Measurements from ENCODE around the gene STOX1. TPM values are rescaled to one million over a fixed set of nuclear protein-coding genes. Genes with fewer than 3 reads are reported as not detected.
A peak's percentile ranks its signal among the peaks of the same experiment; 100 is the strongest.

Gene STOX1
- total and polyA plus RNA-seq, 2 of the 13 experiments (the other 11 are each of a cell fraction or from before 2014, with no cell fraction given): 2.5 to 6.0 TPM

DNA sequence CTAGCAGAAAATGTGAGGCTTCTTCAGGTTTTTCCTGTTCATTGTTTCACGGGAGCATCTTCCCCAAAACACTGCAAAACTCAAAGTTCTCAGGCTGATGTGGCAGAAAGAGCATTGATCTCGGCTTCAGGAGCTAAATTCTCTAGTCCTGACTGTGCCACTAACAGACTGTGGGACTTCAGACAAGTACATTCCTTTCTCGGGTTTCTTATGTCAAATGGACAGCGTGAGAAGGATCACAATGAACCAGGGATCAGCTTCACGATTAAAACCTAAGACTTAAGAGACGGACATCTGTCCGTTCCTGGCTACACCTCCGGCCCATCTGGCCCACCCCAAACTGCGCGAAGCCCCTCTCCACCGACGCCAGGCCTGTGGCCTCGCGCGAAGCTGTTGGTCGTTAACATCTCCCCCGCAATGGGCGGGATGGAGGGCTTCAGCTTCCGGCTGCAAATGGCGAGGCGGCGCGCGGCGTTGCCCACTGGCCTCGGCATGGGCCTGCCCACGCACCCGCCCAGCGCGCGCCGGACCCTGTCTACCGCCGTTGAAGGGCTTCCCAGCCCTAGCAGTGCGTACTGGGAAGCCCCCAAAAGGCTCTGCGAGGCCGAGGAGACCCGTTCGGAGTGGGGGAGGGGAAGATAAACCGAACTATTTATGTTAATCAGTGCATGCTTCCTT is 73.2 kb downstream of the STOX1 start (continued):
- TF ChIP-seq, protein P1, sequence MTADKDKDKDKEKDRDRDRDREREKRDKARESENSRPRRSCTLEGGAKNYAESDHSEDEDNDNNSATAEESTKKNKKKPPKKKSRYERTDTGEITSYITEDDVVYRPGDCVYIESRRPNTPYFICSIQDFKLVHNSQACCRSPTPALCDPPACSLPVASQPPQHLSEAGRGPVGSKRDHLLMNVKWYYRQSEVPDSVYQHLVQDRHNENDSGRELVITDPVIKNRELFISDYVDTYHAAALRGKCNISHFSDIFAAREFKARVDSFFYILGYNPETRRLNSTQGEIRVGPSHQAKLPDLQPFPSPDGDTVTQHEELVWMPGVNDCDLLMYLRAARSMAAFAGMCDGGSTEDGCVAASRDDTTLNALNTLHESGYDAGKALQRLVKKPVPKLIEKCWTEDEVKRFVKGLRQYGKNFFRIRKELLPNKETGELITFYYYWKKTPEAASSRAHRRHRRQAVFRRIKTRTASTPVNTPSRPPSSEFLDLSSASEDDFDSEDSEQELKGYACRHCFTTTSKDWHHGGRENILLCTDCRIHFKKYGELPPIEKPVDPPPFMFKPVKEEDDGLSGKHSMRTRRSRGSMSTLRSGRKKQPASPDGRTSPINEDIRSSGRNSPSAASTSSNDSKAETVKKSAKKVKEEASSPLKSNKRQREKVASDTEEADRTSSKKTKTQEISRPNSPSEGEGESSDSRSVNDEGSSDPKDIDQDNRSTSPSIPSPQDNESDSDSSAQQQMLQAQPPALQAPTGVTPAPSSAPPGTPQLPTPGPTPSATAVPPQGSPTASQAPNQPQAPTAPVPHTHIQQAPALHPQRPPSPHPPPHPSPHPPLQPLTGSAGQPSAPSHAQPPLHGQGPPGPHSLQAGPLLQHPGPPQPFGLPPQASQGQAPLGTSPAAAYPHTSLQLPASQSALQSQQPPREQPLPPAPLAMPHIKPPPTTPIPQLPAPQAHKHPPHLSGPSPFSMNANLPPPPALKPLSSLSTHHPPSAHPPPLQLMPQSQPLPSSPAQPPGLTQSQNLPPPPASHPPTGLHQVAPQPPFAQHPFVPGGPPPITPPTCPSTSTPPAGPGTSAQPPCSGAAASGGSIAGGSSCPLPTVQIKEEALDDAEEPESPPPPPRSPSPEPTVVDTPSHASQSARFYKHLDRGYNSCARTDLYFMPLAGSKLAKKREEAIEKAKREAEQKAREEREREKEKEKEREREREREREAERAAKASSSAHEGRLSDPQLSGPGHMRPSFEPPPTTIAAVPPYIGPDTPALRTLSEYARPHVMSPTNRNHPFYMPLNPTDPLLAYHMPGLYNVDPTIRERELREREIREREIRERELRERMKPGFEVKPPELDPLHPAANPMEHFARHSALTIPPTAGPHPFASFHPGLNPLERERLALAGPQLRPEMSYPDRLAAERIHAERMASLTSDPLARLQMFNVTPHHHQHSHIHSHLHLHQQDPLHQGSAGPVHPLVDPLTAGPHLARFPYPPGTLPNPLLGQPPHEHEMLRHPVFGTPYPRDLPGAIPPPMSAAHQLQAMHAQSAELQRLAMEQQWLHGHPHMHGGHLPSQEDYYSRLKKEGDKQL (CRISPR knock-in tag; IDR thresholded peaks at IDR 0.05; ENCODE audit: low read depth): 0 out of 2 replicates have a peak, but pooled peaks have one; percentile 44
- TF ChIP-seq KLF6 (CRISPR knock-in tag; IDR thresholded peaks at IDR 0.05): no peak
- TF ChIP-seq PAX8 (CRISPR knock-in tag; IDR thresholded peaks at IDR 0.05; ENCODE audit: borderline replicate concordance): peak; percentile 92; the same call in 1 of the 2 replicates
- 0 out of 2 replicates have a peak, but pooled peaks have one; percentile 30 for TF ChIP-seq CHCHD3 (CRISPR knock-in tag; IDR thresholded peaks at IDR 0.05)
- TF ChIP-seq SP2 (CRISPR knock-in tag; IDR thresholded peaks at IDR 0.05): no peak
- TF ChIP-seq ZNF274 (CRISPR knock-in tag; IDR thresholded peaks at IDR 0.05): peak; percentile 66; the same call in 1 of the 2 replicates
- peak; percentile 54 for TF ChIP-seq BCL6 (CRISPR knock-in tag; IDR thresholded peaks at IDR 0.05)
- peak; percentile 92 for TF ChIP-seq HOXA5 (CRISPR knock-in tag; IDR thresholded peaks at IDR 0.05)
- TF ChIP-seq, protein P2, sequence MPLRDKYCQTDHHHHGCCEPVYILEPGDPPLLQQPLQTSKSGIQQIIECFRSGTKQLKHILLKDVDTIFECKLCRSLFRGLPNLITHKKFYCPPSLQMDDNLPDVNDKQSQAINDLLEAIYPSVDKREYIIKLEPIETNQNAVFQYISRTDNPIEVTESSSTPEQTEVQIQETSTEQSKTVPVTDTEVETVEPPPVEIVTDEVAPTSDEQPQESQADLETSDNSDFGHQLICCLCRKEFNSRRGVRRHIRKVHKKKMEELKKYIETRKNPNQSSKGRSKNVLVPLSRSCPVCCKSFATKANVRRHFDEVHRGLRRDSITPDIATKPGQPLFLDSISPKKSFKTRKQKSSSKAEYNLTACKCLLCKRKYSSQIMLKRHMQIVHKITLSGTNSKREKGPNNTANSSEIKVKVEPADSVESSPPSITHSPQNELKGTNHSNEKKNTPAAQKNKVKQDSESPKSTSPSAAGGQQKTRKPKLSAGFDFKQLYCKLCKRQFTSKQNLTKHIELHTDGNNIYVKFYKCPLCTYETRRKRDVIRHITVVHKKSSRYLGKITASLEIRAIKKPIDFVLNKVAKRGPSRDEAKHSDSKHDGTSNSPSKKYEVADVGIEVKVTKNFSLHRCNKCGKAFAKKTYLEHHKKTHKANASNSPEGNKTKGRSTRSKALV (CRISPR knock-in tag; IDR thresholded peaks at IDR 0.05): 0 out of 2 replicates have a peak, but pooled peaks have one; percentile 48
- no peak; the same call in 1 of the 2 replicates for TF ChIP-seq ZSCAN29 (CRISPR knock-in tag; conservative IDR thresholded peaks at IDR 0.05)
- TF ChIP-seq, protein P3, sequence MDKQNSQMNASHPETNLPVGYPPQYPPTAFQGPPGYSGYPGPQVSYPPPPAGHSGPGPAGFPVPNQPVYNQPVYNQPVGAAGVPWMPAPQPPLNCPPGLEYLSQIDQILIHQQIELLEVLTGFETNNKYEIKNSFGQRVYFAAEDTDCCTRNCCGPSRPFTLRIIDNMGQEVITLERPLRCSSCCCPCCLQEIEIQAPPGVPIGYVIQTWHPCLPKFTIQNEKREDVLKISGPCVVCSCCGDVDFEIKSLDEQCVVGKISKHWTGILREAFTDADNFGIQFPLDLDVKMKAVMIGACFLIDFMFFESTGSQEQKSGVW (CRISPR knock-in tag; IDR thresholded peaks at IDR 0.05; ENCODE audit: borderline replicate concordance): no peak
- TF ChIP-seq, protein P4, sequence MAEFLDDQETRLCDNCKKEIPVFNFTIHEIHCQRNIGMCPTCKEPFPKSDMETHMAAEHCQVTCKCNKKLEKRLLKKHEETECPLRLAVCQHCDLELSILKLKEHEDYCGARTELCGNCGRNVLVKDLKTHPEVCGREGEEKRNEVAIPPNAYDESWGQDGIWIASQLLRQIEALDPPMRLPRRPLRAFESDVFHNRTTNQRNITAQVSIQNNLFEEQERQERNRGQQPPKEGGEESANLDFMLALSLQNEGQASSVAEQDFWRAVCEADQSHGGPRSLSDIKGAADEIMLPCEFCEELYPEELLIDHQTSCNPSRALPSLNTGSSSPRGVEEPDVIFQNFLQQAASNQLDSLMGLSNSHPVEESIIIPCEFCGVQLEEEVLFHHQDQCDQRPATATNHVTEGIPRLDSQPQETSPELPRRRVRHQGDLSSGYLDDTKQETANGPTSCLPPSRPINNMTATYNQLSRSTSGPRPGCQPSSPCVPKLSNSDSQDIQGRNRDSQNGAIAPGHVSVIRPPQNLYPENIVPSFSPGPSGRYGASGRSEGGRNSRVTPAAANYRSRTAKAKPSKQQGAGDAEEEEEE (CRISPR knock-in tag; IDR thresholded peaks at IDR 0.05; ENCODE audit: borderline replicate concordance): no peak
- peak; percentile 9; the same call in 1 of the 2 replicates for TF ChIP-seq FOSL1 (CRISPR knock-in tag; IDR thresholded peaks at IDR 0.05; ENCODE audit: borderline replicate concordance)
- TF ChIP-seq ARID2 (CRISPR knock-in tag; IDR thresholded peaks at IDR 0.05; ENCODE audit: borderline replicate concordance): peak; percentile 19; the same call in 1 of the 2 replicates
- TF ChIP-seq, protein P5, sequence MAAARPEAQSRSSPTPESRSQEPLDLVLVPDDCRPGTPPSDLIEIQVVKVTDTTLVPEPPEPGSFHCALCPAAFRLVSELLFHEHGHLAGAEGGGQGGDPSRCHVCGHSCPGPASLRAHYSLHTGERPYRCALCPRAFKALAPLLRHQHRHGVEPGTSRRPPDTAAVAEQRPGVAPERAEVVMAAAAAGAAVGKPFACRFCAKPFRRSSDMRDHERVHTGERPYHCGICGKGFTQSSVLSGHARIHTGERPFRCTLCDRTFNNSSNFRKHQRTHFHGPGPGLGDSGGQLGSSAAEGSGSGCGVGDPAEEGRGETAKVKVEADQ (CRISPR knock-in tag; IDR thresholded peaks at IDR 0.05; ENCODE audit: borderline replicate concordance): peak; percentile 93
- TF ChIP-seq FLYWCH1 (CRISPR knock-in tag; IDR thresholded peaks at IDR 0.05): no peak
- TF ChIP-seq FOXK1 (CRISPR knock-in tag; IDR thresholded peaks at IDR 0.05; ENCODE audit: borderline replicate concordance, low read depth): peak; percentile 59; the same call in 1 of the 2 replicates
